Left lung (tissue), 10 donors: ENCODE measurements around the gene SIX1. TPM values are rescaled to one million over a fixed set of nuclear protein-coding genes. Genes with fewer than 3 reads are reported as not detected.

Experiments used
- ATAC-seq: fragments of 200-7000 bp; cut with Tn5 transposase; one replicate; pipeline ENCODE4 v1.9.1; 2020; ENCODE audit warnings: moderate library complexity
- DNase-seq, 4 donors: peaks; one replicate each; pipeline ENCODE4 v3.0.0-alpha.2; 2013 to 2020
- H3K27ac ChIP-seq, 2 donors: fragments of 200-600 bp; sonication (generic) in 1 of 2; one replicate each; pipeline versions ENCODE4 v1.5.0 to v1.8.0; 2020 to 2021
- H3K27me3 ChIP-seq, 2 donors: fragments of 200-600 bp; sonication (generic) in 1 of 2; one replicate each; pipeline versions ENCODE4 v1.5.0 to v1.8.0; 2020 to 2021
- H3K36me3 ChIP-seq, 2 donors: fragments of 200-600 bp; sonication (generic) in 1 of 2; one replicate each; pipeline versions ENCODE4 v1.5.0 to v1.8.0; 2020 to 2021
- H3K4me1 ChIP-seq, 2 donors: fragments of 200-600 bp; one replicate each; pipeline ENCODE4 v1.8.0; 2021
- H3K4me3 ChIP-seq, 2 donors: fragments of 200-600 bp; sonication (generic) in 1 of 2; one replicate each; pipeline versions ENCODE4 v1.5.0 to v1.8.0; 2020 to 2021; ENCODE audit warnings: mild to moderate bottlenecking in 1 of 2
- H3K9me3 ChIP-seq, 2 donors: fragments of 200-600 bp; sonication (generic) in 1 of 2; one replicate each; pipeline versions ENCODE4 v1.5.0 to v1.8.0; 2020 to 2021
- intact Hi-C, 2 donors: fragments of 100-400 bp; cut with DNase I; formaldehyde crosslinking; loops; one replicate each; pipeline versions ENCODE4 v1.11.2 to v1.14.2; 2022
- polyA plus RNA-seq, 6 donors: library from polyadenylated mRNA; unstranded; fragments of 120-200 nt; gene quantifications; one replicate each; pipeline ENCODE4 v1.2.1, GENCODE V29; 2013; ENCODE audit not compliant: insufficient read length in 6 of 6
- total RNA-seq, 2 donors: library from RNA; stranded (reverse); fragmentation: NEBNext Ultra II Directional; extraction: Animal tissue kit (Norgen Biotek cat#: 25700); gene quantifications; one replicate each; pipeline ENCODE4 v1.2.1, GENCODE V29; 2021
- TF ChIP-seq, protein P1 (sequence below), 2 donors: fragments of 200-600 bp; sonication (generic) in 1 of 2; IDR thresholded peaks; one replicate each; pipeline versions ENCODE4 v1.5.0 to v1.8.0; 2021; ENCODE audit warnings: antibody characterized with exemption in 2 of 2
- donor health status: DM: no; HTN: yes; CAD: no.
- donor health status: DM: no; HTN: no; CAD: no.

The SIX1 gene
- total and polyA plus RNA-seq, 8 donors: 0.46 to 2.4 (median 0.97) TPM; not detected in 1

DNA sequence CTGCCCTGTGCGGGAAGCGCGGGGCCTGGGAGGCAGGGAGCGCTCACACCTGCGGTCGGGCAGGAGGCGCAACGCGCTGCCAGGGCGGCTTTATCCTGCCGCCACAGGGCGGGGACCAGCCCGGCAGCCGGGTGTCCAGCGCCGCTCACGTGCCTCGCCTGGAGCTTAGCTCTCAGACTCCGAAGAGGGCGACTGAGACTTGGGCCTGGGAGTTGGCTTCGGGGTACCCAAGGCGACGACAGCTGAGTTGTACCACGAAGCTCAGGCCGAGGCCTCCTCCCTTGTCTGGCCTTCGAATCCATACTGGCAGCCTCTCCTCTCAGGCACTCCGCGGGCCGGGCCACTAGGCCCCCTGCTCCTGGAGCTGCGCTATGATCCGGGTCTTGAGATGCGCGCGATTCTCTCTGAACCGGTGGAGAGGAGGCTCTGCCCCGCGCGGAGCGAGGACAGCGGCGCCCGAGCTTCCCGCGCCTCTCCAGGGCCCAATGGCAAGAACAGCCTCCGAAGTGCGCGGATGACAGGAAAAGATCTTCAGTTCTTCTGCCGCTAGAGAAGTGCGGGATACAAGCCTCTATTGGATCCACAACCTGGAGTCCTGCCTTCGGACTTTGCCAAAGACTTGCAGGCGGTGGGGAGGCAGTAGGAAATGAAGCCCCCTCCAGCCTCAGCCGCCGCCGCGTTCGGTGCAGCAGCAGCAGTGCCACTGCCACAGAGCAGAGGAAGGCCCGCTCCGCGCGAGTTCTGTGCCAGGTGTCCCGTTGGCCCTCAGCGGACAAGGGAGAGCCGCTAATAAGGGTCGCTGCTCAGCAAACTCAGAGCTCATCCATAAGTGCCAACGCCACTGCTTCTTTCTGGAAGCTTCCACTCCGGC lies 6.8 kb downstream of the SIX1 start:
- Histone ChIP-seq H3K36me3 (no peaks in the 10 kb centered on the region), H3K9me3 (no peaks in the 10 kb centered on the region), H3K27me3 (peaks cover 99 to 100% of the 10 kb centered on the region in 2 donors), H3K4me3 (no peak overlapping the region), H3K27ac (no peak overlapping the region), H3K4me1 (peaks cover 4 to 26% of the 10 kb centered on the region in 2 donors)
- DNase-seq: peak in 1 of 4 donors; percentile 66
- TF ChIP-seq, protein P1, sequence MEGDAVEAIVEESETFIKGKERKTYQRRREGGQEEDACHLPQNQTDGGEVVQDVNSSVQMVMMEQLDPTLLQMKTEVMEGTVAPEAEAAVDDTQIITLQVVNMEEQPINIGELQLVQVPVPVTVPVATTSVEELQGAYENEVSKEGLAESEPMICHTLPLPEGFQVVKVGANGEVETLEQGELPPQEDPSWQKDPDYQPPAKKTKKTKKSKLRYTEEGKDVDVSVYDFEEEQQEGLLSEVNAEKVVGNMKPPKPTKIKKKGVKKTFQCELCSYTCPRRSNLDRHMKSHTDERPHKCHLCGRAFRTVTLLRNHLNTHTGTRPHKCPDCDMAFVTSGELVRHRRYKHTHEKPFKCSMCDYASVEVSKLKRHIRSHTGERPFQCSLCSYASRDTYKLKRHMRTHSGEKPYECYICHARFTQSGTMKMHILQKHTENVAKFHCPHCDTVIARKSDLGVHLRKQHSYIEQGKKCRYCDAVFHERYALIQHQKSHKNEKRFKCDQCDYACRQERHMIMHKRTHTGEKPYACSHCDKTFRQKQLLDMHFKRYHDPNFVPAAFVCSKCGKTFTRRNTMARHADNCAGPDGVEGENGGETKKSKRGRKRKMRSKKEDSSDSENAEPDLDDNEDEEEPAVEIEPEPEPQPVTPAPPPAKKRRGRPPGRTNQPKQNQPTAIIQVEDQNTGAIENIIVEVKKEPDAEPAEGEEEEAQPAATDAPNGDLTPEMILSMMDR (IDR thresholded peaks at IDR 0.05): no peak
- intact Hi-C loops: no loop called here
- ATAC-seq: peak; percentile 44

- Histone ChIP-seq H3K36me3 (no peaks in the 10 kb centered on the region), H3K27ac (no peak overlapping the region), H3K4me3 (no peak overlapping the region), H3K27me3 (peaks cover 99 to 100% of the 10 kb centered on the region in 2 donors), H3K4me1 (peaks cover 4 to 20% of the 10 kb centered on the region in 2 donors), H3K9me3 (no peaks in the 10 kb centered on the region)
- TF ChIP-seq, protein P1 (IDR thresholded peaks at IDR 0.05): no peak
- DNase-seq: peak in 1 of 4 donors; percentile 31
- intact Hi-C loops: no loop called here
- no peak for ATAC-seq
These were observed 7.5 kb downstream of the SIX1 start for GRCh38 chr14:60641742-60642269.

DNA sequence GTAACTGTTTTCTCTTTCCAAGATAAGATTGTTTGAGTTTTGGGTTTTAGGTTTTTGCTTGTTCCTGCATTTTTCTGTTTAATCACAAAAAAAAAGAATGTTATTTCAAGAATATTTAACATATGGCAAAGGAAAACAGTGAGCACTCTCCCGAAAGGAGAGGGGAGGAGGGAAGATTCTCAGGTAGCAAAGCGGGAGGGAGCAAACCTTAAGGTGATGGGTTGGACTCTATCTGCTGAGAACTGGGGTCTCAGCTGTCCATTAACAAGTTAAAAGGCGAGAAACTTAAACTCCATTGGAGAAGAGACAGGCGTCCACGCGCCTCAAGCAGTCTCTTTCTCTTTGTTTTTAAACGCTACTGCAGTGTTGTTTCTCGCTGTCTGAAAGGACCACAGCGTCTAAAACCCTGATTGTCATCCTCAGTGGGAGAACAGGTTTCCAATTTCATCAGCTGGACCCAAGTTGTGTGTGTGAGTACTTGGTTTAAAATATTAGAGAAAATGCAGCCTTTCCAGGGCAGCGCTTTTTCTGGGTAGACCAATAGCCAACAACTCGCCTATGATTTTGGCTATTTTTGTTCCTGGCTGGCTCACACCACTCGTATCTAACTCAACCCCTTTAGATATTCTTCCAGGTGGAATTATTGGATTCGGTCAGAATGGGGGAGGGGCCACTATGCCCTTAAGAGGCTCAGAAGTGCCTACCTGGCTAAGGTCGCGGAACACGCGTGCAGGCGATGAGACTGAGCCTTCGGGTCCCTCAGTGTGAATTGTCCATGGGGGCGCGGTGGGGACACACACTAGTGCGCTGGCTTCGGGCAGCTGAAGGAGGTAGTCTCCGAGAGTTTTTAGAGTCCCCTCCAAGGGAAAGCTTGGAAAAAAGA lies 8.2 kb downstream of the SIX1 start:
- H3K27ac ChIP-seq: no peak overlapping the region
- H3K4me3 ChIP-seq: no peak overlapping the region
- TF ChIP-seq, protein P1 (IDR thresholded peaks at IDR 0.05): no peak
- DNase-seq (no peak), ATAC-seq (no peak)
- H3K36me3 ChIP-seq: no peaks in the 10 kb centered on the region
- intact Hi-C loops: no loop called here
- peaks cover 4 to 20% of the 10 kb centered on the region in 2 donors for H3K4me1 ChIP-seq
- H3K9me3 ChIP-seq: no peaks in the 10 kb centered on the region
- H3K27me3 ChIP-seq: peaks cover 98 to 100% of the 10 kb centered on the region in 2 donors

DNA sequence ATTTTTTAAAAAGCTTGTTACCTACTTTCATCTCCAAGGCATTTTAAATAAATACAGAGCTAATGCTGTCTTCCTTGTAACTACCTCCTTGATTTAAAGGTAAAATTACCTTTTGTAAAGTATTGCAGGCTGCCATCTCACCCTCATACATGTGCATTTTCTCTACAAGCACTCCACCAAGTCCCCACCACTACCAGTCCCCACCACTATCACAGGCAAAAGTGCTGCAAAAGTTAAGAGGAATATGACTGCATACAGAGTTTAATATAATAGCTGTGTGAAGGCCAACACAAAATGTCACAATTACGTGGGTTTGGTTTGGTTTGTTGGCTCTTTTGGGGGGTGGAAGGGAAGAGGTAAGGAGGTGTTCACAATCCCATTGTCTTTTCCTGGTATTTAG lies 9.6 kb downstream of the SIX1 start:
- intact Hi-C loops: no loop called here
- DNase-seq (no peak), ATAC-seq (no peak)
- Histone ChIP-seq H3K4me1 (peaks cover 4 to 20% of the 10 kb centered on the region in 2 donors), H3K4me3 (no peak overlapping the region), H3K27ac (no peak overlapping the region), H3K9me3 (no peaks in the 10 kb centered on the region), H3K27me3 (peaks cover 90 to 100% of the 10 kb centered on the region in 2 donors), H3K36me3 (no peaks in the 10 kb centered on the region)
- TF ChIP-seq, protein P1 (IDR thresholded peaks at IDR 0.05): no peak
